A172 (cell line): ENCODE measurements around the gene TEX10. TPM values are rescaled to one million over a fixed set of nuclear protein-coding genes. Genes with fewer than 3 reads are reported as not detected.

ENCODE experiments used
- DNase-seq: peaks from one replicate; pipeline ENCODE4 v3.0.0-alpha.2; 2015; ENCODE audit warnings: low spot score
- total RNA-seq: library from RNA; depleted of rRNA; stranded (reverse); fragments of >200 nt; shearing (Covaris generic); gene quantifications from 2 replicates; pipeline ENCODE4 v1.2.3, GENCODE V29; 2014; rRNA removed

Gene TEX10
- total RNA-seq, 1 experiment from 2014 or later: 69.0 TPM

GRCh38 chr9:100285080-100285479 is 67.7 kb downstream of the TEX10 start:
- DNase-seq: no peak

- no peak for DNase-seq
These were observed 68.5 kb downstream of the TEX10 start for GRCh38 chr9:100284247-100284646.

GRCh38 chr9:100282388-100282719 is 70.4 kb downstream of the TEX10 start:
- DNase-seq: no peak

GRCh38 chr9:100281676-100282387 is 70.9 kb downstream of the TEX10 start:
- no peak for DNase-seq

GRCh38 chr9:100281066-100281465 is 71.7 kb downstream of the TEX10 start:
- DNase-seq: no peak

GRCh38 chr9:100277166-100277979 is 75.4 kb downstream of the TEX10 start:
- peak; percentile 71 for DNase-seq

GRCh38 chr9:100269656-100270055 is 83.1 kb downstream of the TEX10 start:
- no peak for DNase-seq

- no peak for DNase-seq
These were observed 84.5 kb downstream of the TEX10 start for GRCh38 chr9:100268271-100268670.

GRCh38 chr9:100267211-100267610 is 85.5 kb downstream of the TEX10 start:
- DNase-seq: no peak

Other genes starting within 250 kb of the TEX10 start
- gene MSANTD3, start 74.2 kb upstream of the TEX10 start, total RNA-seq: 239 and 265 TPM in 2 replicates
- 8.6 and 16.3 TPM in 2 replicates for gene TMEFF1, start 120.2 kb upstream of the TEX10 start, total RNA-seq
- gene CAVIN4, start 225.1 kb upstream of the TEX10 start, total RNA-seq: 1.1 and 2.4 TPM in 2 replicates